Osteocyte (in vitro differentiated cells): ENCODE results near the gene ZNRF3. TPM values are rescaled to one million over a fixed set of nuclear protein-coding genes. Genes with fewer than 3 reads are reported as not detected.

Experiments
- DNase-seq: peaks from one replicate; pipeline ENCODE4 v3.0.0; 2021; ENCODE audit warnings: mixed read lengths; ENCODE audit not compliant: unreplicated experiment; ENCODE audit errors: extremely low spot score
- H3K27ac Mint-ChIP-seq: one replicate; pipeline ENCODE4 v1.8.0; 2021; ENCODE audit warnings: mild to moderate bottlenecking, mixed read lengths; ENCODE audit not compliant: unreplicated experiment
- H3K27me3 Mint-ChIP-seq: one replicate; pipeline ENCODE4 v1.8.0; 2021; ENCODE audit warnings: mixed read lengths; ENCODE audit not compliant: unreplicated experiment
- H3K36me3 Mint-ChIP-seq: one replicate; pipeline ENCODE4 v1.8.0; 2021; ENCODE audit warnings: mixed read lengths; ENCODE audit not compliant: unreplicated experiment
- H3K4me1 Mint-ChIP-seq: one replicate; pipeline ENCODE4 v1.8.0; 2021; ENCODE audit warnings: mixed read lengths; ENCODE audit not compliant: unreplicated experiment
- H3K4me3 Mint-ChIP-seq: one replicate; pipeline ENCODE4 v1.8.0; 2021; ENCODE audit warnings: mild to moderate bottlenecking, moderate library complexity, mixed read lengths; ENCODE audit not compliant: unreplicated experiment
- H3K9me3 Mint-ChIP-seq: one replicate; pipeline ENCODE4 v1.8.0; 2021; ENCODE audit warnings: mixed read lengths; ENCODE audit not compliant: unreplicated experiment
- total RNA-seq: library from RNA; stranded (reverse); gene quantifications from 2 replicates; pipeline ENCODE4 v1.2.1, GENCODE V29; 2021
- TF ChIP-seq, protein P1 (sequence below): fragments of 200-600 bp; sonication (generic); IDR thresholded peaks from 2 replicates; pipeline ENCODE4 v1.5.0; 2021; ENCODE audit warnings: antibody characterized with exemption, mild to moderate bottlenecking, moderate library complexity

ZNRF3 gene
- total RNA-seq, 1 donor from 2014 or later: 6.4 TPM

DNA sequence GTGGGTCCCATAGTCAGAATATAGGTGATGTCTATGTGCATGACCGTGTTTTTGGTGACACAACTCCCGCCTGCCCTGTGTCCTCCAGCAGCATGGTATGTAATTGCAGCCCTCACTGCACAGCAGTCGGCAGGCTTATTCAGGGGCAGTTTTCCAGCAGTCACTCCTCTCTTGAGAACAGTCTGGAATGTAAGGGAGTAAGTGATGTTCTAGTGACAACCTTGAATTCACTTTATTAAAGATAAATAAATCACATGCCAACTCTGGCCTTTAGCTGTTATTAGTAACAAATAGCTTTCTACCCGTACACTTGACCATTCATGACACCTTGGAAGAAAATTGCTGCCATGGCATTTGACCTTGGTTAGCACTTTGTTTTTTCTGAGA, 27.9 kb downstream of the ZNRF3 start:
- Mint-ChIP-seq H3K4me1 (peaks cover 24% of the 10 kb centered on the region), H3K4me3 (no peak overlapping the region), H3K27me3 (no peaks in the 10 kb centered on the region), H3K9me3 (no peaks in the 10 kb centered on the region), H3K27ac (peak overlapping the region; percentile 74), H3K36me3 (no peaks in the 10 kb centered on the region)
- no peak for DNase-seq
- TF ChIP-seq, protein P1, sequence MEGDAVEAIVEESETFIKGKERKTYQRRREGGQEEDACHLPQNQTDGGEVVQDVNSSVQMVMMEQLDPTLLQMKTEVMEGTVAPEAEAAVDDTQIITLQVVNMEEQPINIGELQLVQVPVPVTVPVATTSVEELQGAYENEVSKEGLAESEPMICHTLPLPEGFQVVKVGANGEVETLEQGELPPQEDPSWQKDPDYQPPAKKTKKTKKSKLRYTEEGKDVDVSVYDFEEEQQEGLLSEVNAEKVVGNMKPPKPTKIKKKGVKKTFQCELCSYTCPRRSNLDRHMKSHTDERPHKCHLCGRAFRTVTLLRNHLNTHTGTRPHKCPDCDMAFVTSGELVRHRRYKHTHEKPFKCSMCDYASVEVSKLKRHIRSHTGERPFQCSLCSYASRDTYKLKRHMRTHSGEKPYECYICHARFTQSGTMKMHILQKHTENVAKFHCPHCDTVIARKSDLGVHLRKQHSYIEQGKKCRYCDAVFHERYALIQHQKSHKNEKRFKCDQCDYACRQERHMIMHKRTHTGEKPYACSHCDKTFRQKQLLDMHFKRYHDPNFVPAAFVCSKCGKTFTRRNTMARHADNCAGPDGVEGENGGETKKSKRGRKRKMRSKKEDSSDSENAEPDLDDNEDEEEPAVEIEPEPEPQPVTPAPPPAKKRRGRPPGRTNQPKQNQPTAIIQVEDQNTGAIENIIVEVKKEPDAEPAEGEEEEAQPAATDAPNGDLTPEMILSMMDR: no peak

DNA sequence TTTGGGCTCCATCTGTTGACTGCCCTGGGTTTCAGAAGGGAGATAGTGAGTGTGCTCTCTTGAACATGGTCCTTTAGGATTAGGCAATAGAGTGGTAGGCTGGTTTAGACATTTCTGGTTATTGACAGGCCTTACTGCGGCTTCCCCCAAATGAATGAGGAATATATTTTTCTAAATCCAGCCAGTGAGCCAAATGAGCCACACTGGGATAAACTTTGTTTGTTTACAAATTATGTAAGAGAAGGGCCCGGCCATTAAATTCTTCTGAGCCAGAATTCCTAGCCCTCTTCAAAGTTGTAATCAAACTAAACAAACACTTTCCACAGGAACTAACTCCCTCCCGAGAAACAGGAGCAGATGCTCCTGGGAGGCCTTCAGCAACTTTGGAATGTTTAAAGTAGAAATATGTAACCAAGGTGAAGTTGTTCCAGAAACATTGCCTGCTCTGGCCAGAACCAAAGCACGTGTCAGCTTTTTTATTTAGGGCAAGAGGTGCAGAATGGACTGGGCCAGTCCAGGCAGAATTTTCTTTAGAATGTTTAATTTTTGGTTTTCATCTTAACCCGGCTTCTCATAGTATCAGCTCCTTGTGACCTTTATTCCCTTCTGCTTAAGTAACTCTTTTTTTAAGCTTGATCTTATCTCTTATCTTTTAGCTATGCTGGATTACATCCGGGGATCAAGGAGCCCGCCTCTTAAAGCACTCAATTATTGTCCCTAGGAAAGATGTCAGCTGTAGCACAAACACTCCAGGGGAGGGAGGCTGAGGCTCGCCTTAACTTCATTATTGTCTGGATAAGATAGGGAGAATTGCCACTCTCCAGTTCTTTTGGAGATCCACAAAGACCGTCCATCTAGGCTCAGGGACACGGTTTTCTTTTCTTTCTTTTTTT, 28.7 kb downstream of the ZNRF3 start:
- Mint-ChIP-seq H3K9me3 (no peaks in the 10 kb centered on the region), H3K27me3 (no peaks in the 10 kb centered on the region), H3K36me3 (no peaks in the 10 kb centered on the region), H3K4me3 (no peak overlapping the region), H3K27ac (peak overlapping the region; percentile 74), H3K4me1 (peaks cover 24% of the 10 kb centered on the region)
- DNase-seq: no peak
- TF ChIP-seq, protein P1: no peak

DNA sequence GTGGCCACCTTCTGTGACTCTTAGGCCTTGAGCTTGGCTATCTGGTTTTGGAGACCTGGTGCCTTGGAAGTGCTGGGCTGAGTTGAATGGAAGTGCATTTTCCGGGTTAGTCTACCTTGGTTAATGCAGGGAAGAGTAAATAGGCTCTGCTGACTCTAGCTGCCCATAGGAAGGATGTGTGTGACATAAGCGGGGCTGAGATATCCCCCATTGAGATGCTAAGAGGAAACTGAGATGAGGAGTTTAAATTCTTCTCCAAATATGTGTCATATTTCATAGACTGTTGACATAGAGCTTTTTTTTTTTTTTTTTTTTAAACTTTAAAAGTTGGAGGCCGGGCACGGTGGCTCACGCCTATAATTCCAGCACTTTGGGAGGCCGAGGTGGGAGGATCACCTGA, 30.8 kb downstream of the ZNRF3 start:
- Mint-ChIP-seq H3K27me3 (no peaks in the 10 kb centered on the region), H3K27ac (no peak overlapping the region), H3K36me3 (no peaks in the 10 kb centered on the region), H3K9me3 (no peaks in the 10 kb centered on the region), H3K4me3 (no peak overlapping the region), H3K4me1 (peaks cover 45% of the 10 kb centered on the region)
- TF ChIP-seq, protein P1: no peak
- no peak for DNase-seq

DNA sequence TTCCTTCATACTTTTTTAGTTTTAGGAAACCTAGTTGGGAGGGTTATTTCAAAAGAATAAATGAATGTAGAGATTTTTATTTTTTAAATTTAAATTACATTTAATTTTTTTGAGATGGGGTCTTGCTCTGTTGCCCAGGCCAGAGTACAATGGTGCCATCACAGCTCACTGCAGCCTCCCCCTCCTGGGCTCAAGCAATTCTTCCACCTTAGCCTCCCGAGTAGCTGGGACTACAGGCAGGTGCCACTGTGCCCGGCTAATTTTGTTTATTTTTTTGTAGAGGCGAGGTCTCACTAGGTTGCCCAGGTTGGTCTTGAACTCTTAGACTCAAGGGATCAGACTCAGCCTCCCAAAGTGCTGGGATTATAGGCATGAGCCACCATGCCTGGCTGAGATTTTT, 32.6 kb downstream of the ZNRF3 start:
- no peaks in the 10 kb centered on the region for H3K9me3 Mint-ChIP-seq
- H3K27me3 Mint-ChIP-seq: no peaks in the 10 kb centered on the region
- TF ChIP-seq, protein P1: no peak
- H3K4me3 Mint-ChIP-seq: no peak overlapping the region
- peaks cover 40% of the 10 kb centered on the region for H3K4me1 Mint-ChIP-seq
- H3K36me3 Mint-ChIP-seq: no peaks in the 10 kb centered on the region
- DNase-seq: no peak
- no peak overlapping the region for H3K27ac Mint-ChIP-seq

DNA sequence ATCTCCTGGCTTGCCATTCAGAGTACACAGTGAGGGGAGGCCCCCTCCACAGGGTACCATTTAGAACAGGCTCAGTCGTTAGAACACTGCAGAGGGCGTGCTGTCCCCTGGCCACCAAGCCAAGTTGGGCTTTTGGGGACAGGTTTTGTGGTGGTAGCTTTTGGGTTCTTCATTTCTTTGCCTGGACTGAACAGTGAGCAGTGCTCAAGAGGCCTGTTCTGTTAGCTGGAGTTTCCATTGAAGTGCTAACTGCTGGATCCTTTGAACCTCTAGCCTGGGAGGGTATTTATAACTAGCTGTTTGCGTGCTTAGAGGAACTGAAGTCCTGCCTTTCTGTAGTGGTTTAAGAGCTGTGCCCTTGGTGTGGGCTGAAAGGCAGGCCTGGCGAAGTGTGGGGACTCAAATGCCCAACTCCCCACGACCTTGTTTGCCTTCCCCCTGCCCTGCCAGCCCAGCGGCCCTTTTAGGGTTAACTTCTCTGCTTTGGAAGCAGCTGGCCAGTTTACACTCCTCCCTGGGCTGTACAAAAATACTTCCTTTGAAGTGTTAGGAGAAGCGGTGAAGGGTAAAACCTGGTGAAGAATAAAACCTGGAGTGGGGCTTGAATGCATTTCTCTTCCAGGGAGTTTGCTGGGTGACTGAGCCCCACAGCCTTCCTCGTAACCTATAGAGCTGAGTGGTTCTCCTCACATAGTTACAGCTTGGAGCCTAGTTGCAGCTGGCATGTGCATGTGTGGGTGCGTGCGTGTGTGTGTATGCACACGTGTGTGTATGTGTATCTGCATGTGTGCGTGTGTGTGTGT, 34.6 kb downstream of the ZNRF3 start:
- no peaks in the 10 kb centered on the region for H3K36me3 Mint-ChIP-seq
- H3K9me3 Mint-ChIP-seq: no peaks in the 10 kb centered on the region
- peak overlapping the region; percentile 12 for H3K27ac Mint-ChIP-seq
- no peaks in the 10 kb centered on the region for H3K27me3 Mint-ChIP-seq
- H3K4me3 Mint-ChIP-seq: no peak overlapping the region
- TF ChIP-seq, protein P1: no peak
- peaks cover 26% of the 10 kb centered on the region for H3K4me1 Mint-ChIP-seq
- no peak for DNase-seq
